Tibial nerve (tissue), 4 donors: ENCODE results near the gene RASA1. TPM values are rescaled to one million over a fixed set of nuclear protein-coding genes. Genes with fewer than 3 reads are reported as not detected.

Source experiments
- DNase-seq, 2 donors: peaks; one replicate each; pipeline ENCODE4 v3.0.0-alpha.2; 2019; ENCODE audit warnings: low spot score in 2 of 2
- H3K27ac ChIP-seq, 4 donors: fragments of 200-600 bp; sonication (generic) in 3 of 4; one replicate each; pipeline ENCODE4 v1.5.1; 2017 to 2019; ENCODE audit warnings: mild to moderate bottlenecking in 1 of 4
- H3K27me3 ChIP-seq, 2 donors: fragments of 200-600 bp; sonication (generic) in 1 of 2; one replicate each; pipeline versions ENCODE4 v1.5.1 to v1.6.0; 2017 to 2019
- H3K36me3 ChIP-seq, 3 donors: fragments of 200-600 bp; sonication (generic); one replicate each; pipeline ENCODE4 v1.5.1; 2018 to 2019
- H3K4me1 ChIP-seq, 4 donors: fragments of 200-600 bp; sonication (generic) in 3 of 4; one replicate each; pipeline ENCODE4 v1.5.1; 2017 to 2019
- H3K4me3 ChIP-seq, 4 donors: fragments of 200-600 bp; sonication (generic) in 3 of 4; one replicate each; pipeline ENCODE4 v1.5.1; 2017 to 2019; ENCODE audit warnings: mild to moderate bottlenecking in 1 of 4, moderate library complexity in 1 of 4
- H3K9me3 ChIP-seq, 4 donors: fragments of 200-600 bp; sonication (generic) in 3 of 4; one replicate each; pipeline ENCODE4 v1.5.1; 2017 to 2019
- EP300 ChIP-seq, 2 donors: sonication (generic); formaldehyde crosslinking; IDR thresholded peaks; one replicate each; pipeline ENCODE4 v1.6.1; 2017; ENCODE audit warnings: antibody characterized with exemption in 2 of 2, mild to moderate bottlenecking in 1 of 2
- POLR2A ChIP-seq, 2 donors: fragments of 450-650 bp; IDR thresholded peaks; one replicate each; pipeline ENCODE4 v1.6.1; 2017; ENCODE audit warnings: antibody characterized with exemption in 2 of 2, mild to moderate bottlenecking in 2 of 2, moderate library complexity in 2 of 2
- WGBS, 2 donors: methylation state at CpG; one replicate each; pipeline ENCODE4 v1.1.5; 2018; 5-methylcytosine and 5-hydroxymethylcytosine counted together
- total RNA-seq, 4 donors: library from RNA; depleted of rRNA; stranded (reverse); fragments of >200 nt; gene quantifications; one replicate each; pipeline ENCODE4 v1.1.0, GENCODE V29; 2016
- TF ChIP-seq, protein P1 (sequence below), 5 experiments: fragments of 200-600 bp in 3 of 5; fragments of 450-650 bp in 2 of 5; sonication (generic) in 3 of 5; IDR thresholded peaks; one replicate each; pipeline ENCODE4 v1.5.1; 2016 to 2019; ENCODE audit warnings: antibody characterized with exemption in 5 of 5, mild to moderate bottlenecking in 3 of 5, moderate library complexity in 2 of 5

Gene RASA1
- total RNA-seq, 4 donors from 2014 or later: 26.9 to 40.6 (median 33.7) TPM

DNA sequence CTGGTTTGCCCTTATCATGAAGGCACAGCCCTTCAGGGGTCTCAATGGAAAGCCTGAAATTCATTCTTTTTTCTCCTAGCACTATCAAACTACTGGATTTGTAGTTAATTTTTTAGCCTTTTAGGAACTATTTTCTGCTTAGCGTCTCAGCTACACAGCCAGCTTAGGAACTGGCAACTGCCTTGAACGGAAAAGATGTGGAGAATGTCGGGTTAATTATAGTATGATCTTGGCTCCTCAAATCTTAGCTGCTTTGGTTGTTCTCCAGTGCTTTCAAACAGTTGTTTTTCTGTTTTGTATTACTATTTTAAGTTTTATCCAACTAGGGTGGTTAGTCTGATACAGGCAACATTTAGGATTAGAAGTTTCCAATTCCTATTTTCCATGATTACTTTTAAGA lies 100.9 kb downstream of the RASA1 start:
- Histone ChIP-seq H3K36me3 (peaks cover 0 to 52% (median 0%) of the 10 kb centered on the region in 3 donors), H3K4me3 (no peak overlapping the region), H3K27me3 (no peaks in the 10 kb centered on the region), H3K9me3 (no peaks in the 10 kb centered on the region), H3K4me1 (no peaks in the 10 kb centered on the region), H3K27ac (no peak overlapping the region)
- DNase-seq: no peak
- 78 to 79% methylated on average over 3 of the region's 3 CpGs for WGBS, 2 donors
- TF ChIP-seq, protein P1, sequence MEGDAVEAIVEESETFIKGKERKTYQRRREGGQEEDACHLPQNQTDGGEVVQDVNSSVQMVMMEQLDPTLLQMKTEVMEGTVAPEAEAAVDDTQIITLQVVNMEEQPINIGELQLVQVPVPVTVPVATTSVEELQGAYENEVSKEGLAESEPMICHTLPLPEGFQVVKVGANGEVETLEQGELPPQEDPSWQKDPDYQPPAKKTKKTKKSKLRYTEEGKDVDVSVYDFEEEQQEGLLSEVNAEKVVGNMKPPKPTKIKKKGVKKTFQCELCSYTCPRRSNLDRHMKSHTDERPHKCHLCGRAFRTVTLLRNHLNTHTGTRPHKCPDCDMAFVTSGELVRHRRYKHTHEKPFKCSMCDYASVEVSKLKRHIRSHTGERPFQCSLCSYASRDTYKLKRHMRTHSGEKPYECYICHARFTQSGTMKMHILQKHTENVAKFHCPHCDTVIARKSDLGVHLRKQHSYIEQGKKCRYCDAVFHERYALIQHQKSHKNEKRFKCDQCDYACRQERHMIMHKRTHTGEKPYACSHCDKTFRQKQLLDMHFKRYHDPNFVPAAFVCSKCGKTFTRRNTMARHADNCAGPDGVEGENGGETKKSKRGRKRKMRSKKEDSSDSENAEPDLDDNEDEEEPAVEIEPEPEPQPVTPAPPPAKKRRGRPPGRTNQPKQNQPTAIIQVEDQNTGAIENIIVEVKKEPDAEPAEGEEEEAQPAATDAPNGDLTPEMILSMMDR (IDR thresholded peaks at IDR 0.05): no peak

DNA sequence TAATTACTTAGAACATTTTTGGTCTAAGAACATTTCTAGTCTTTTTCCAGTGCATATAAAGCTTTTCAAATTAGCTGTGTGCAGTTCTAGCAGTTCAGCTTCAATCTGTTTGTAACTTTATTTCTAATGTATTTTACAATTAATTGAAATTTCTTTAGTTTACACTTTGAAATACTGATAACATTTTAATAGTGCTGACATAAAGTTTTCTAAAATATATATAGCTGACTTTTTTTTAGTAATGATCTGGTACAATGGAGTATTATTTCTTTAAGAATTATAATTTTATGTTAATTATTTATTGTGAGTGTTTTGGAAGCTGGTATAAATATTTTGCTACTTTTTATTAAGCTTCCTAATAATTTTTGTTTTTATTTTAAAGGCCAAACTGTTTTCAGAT lies 101.7 kb downstream of the RASA1 start:
- no peak overlapping the region for H3K27ac ChIP-seq
- peaks cover 0 to 45% (median 0%) of the 10 kb centered on the region in 3 donors for H3K36me3 ChIP-seq
- no peak for DNase-seq
- H3K4me3 ChIP-seq: no peak overlapping the region
- no peaks in the 10 kb centered on the region for H3K4me1 ChIP-seq
- TF ChIP-seq, protein P1 (IDR thresholded peaks at IDR 0.05): no peak
- TF ChIP-seq POLR2A (IDR thresholded peaks at IDR 0.05) (no peak), EP300 (IDR thresholded peaks at IDR 0.05) (no peak)
- H3K9me3 ChIP-seq: no peaks in the 10 kb centered on the region
- no peaks in the 10 kb centered on the region for H3K27me3 ChIP-seq

DNA sequence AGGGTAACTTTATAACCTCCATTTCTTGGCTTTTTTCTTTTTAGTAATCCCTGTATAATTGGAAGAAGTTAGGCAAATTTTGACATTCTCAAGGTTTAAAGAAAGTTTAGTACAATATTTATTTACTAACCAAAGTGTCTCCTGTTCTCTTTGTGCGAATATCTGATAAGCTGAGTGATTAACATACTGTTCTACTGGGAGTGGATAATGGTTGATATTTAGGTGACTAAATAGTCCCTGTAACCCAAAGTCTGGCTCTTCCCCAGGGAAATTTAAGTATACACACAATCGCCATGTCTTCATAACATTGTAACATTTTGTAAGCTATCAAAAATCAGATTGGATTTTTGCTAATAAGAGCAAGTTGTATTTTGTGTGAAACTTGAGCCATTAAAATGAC lies 105.0 kb downstream of the RASA1 start:
- no peaks in the 10 kb centered on the region for H3K4me1 ChIP-seq
- H3K27me3 ChIP-seq: no peaks in the 10 kb centered on the region
- H3K4me3 ChIP-seq: no peak overlapping the region
- TF ChIP-seq POLR2A (IDR thresholded peaks at IDR 0.05): no peak
- TF ChIP-seq EP300 (IDR thresholded peaks at IDR 0.05): no peak
- TF ChIP-seq, protein P1 (IDR thresholded peaks at IDR 0.05): no peak
- no peak overlapping the region for H3K27ac ChIP-seq
- DNase-seq: no peak
- H3K36me3 ChIP-seq: peaks cover 0 to 63% (median 5%) of the 10 kb centered on the region in 3 donors
- H3K9me3 ChIP-seq: no peaks in the 10 kb centered on the region
- 86 to 93% methylated on average over 2 of the region's 2 CpGs for WGBS, 2 donors

DNA sequence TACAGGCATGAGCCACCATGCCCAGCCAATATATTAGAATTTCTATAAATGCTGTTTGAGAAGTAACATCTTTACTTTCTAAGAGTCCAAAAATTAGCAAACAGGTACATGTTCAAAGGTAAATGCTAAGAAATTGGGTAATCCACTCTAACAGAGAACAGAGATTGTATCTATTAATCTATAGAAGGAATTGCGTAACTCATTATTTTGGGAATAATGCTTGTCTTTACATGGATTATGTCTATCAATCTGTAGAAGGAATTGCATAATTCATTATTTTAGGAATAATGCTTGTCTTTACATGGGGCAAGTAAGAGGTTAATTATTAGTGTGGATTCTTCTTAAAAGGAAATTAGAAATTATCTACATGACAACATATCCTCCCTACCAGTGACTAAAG lies 114.5 kb downstream of the RASA1 start:
- TF ChIP-seq EP300 (IDR thresholded peaks at IDR 0.05) (no peak), POLR2A (IDR thresholded peaks at IDR 0.05) (no peak)
- TF ChIP-seq, protein P1 (IDR thresholded peaks at IDR 0.05): no peak
- H3K9me3 ChIP-seq: no peaks in the 10 kb centered on the region

DNA sequence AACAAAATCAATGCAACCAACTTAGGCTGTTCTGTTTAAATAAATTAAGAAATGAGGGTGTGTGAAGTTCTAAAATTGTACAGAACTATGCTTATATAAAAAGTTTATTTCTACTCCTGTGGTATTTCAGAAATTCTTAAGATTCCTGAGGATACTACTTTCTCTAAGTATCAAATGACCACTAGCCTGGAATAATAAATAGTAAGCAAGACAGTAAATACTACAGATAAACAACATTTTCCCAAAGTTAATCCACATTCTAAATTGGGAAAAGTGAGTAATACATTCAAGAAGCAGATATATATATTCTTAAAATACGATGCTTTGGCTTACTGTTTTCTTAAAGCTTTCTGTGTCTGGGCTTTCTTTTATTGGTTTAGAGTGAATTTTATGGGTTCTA lies 115.5 kb downstream of the RASA1 start:
- peaks cover 0 to 44% (median 0%) of the 10 kb centered on the region in 3 donors for H3K36me3 ChIP-seq
- TF ChIP-seq EP300 (IDR thresholded peaks at IDR 0.05) (no peak), POLR2A (IDR thresholded peaks at IDR 0.05) (no peak)
- TF ChIP-seq, protein P1 (IDR thresholded peaks at IDR 0.05): no peak
- 81 to 87% methylated on average over 1 of the region's 1 CpG for WGBS, 2 donors

More for the DNA sequence above, 114.5 kb downstream of the RASA1 start:
- Histone ChIP-seq H3K36me3 (peaks cover 0 to 44% (median 3%) of the 10 kb centered on the region in 3 donors), H3K4me3 (no peak overlapping the region), H3K27me3 (no peaks in the 10 kb centered on the region), H3K27ac (no peak overlapping the region), H3K4me1 (peaks cover 0 to 16% (median 0%) of the 10 kb centered on the region in 4 donors)
- no peak for DNase-seq
- WGBS, 2 donors: 97% methylated on average over 1 of the region's 1 CpG

More for the DNA sequence above, 115.5 kb downstream of the RASA1 start:
- Histone ChIP-seq H3K4me1 (peaks cover 0 to 16% (median 0%) of the 10 kb centered on the region in 4 donors), H3K27ac (no peak overlapping the region), H3K27me3 (no peaks in the 10 kb centered on the region), H3K9me3 (no peaks in the 10 kb centered on the region), H3K4me3 (no peak overlapping the region)
- no peak for DNase-seq
